Stimulated activated CD8-positive, alpha-beta memory T cell treated with anti-CD3 and anti-CD28 coated beads, Interleukin-12 subunit alpha, Interleukin-12 subunit beta, amount 100 ng/mL, for 1 hour (primary cell): Measurements from ENCODE around the gene BCAM.
"Not testable (repeated sequence)": the region's sequence is repeated elsewhere in the genome, so short reads cannot be mapped to it uniquely, and the experiment has no call there.

Source experiments
- DNase-seq: peaks from one replicate; pipeline ENCODE4 v3.0.0-alpha.2; 2020; ENCODE audit warnings: low read depth

BCAM gene

GRCh38 chr19:44848812-44849447 lies 40.0 kb downstream of the BCAM start:
- no peak for DNase-seq

DNA sequence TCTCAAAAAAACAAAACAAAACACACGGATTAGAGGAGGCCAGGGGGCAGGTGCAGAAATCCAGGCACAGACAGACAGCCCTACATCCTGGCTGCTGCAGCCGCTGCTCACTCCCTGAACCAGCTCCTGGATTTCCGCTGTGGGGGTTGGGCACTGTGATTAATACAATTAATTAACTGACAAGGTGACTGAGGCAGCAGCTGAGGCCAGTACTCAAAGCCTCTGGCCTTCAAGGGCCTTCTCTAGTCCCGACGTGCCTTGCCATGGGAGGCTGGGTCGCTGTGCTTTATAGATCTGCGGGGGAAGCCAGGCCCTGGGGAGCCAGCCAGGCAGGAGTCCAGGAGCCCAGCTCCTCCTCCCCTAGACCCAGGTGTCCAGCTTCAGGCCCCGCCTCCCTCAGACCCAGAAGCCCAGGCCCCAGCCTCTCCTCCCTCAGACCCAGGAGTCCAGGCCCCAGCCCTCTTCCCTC lies 41.8 kb downstream of the BCAM start:
- no peak for DNase-seq

DNA sequence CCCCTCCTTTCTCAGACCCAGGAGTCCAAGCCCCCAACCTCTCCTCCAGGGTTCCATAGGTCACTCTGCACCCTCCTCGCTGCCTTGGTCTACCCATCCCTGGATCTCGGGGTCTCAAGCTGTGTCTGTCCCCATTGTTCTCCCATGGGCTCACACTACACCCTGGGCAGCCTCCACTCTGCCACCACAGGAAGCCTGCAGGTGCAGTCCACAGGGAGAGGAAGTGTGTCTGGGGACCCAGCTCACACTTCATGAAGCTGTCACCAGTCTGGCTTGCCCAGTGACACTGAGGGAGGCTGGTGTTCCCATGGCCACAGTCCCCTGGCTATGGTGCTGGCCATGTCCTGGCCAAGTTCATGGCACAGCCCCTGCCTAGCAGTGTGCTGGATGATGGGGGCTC lies 42.5 kb downstream of the BCAM start:
- DNase-seq: no peak

- DNase-seq: no peak
Measured at GRCh38 chr19:44855606-44856005, 46.7 kb downstream of the BCAM start.

GRCh38 chr19:44856421-44857083 lies 47.6 kb downstream of the BCAM start:
- DNase-seq: no peak

GRCh38 chr19:44857837-44858236 lies 48.9 kb downstream of the BCAM start:
- no peak for DNase-seq

GRCh38 chr19:44861576-44861975 lies 52.7 kb downstream of the BCAM start:
- DNase-seq: not testable (repeated sequence)

DNA sequence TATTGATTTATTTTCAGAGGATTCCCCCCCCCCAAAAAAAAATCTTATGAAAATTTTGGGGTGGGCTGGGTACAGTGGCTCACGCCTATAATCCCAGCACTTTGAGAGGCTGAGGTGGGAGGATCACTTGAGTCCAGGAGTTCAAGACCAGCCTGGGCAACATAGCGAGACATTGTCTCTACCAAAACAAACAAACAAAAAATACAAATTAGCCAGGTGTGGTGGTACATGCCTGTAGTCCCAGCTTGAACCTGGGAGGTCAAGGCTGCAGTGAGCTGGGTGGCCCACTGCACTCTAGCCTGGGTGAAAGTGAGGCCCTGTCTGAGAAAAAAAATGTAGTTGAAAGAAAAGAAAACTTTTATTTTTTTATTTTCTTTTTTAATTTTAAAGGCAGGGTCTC lies 55.1 kb downstream of the BCAM start:
- no peak for DNase-seq

- no peak for DNase-seq
Measured at GRCh38 chr19:44865196-44865767, 56.4 kb downstream of the BCAM start.

DNA sequence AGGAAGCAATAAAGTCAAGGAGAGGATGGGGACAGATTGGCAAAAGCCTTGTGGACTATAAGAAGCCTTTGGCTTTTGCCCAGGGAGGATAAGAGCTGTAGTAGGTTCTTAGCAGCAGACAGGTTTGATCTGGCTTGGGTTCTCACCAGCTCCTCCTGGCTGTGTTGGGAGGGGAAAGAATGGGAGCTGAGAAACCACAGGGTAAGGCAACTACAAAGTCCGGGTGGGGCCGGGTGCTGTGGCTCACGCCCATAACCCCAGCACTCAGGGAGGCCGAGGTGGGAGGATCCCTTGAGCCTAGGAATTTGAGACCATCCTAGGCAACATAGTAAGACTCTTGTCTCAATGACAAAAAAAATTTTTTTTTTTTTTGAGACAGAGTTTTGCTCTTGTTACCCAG lies 57.8 kb downstream of the BCAM start:
- DNase-seq: no peak

DNA sequence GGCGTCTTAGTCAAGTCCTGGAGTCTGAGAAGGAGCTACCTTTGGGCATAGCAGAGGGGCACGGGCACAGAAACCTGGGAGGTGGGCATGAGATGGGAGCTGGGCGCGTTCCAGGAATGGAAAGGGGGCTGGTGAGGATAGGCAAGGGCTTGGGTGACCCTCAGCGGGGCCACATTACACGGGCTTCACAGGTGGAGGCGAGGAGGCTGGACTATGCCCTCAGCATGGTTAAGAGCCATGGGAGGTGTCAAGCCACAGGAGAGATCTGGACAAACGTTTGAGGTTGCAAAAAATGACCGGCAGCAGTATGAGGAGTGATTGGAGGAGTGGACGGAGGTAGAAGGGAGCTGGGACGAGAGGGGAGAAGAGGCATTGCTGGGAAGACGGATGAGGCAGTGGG lies 58.7 kb downstream of the BCAM start:
- DNase-seq: no peak

DNA sequence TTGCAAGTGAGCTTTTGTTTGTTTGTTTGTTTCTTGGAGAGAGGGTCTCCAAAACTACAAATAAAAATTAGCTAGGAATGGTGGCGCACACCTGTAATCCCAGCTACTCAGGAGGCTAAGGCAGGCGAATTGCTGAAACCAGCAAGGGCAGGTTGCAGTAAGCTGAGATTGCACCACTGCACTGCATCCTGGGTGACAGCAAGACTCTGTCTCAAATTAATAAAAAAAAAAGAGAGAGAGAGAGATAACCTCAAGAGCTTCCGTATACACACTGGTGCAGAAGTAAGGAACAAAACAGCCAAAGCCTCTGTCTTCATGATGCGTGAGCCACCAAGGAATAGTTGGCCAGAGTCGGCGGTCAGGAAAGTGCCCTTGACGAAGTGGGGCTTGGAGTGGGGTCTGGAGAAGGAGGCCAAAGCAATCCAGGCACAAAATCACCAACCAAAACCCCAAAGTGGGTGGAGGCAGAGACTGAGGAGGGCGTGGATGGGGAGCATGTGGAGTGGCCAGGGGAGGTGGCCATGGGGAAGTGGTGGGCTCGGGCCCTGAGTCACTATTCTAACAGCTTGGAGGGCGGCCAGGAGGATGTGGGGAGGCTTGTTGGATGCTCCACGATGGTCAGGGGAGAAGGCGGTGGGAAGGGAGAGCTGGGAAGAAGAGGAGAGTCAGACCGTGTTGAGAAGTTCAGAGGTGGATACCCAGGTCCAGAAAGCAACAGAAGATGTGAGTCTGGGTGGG lies 61.0 kb downstream of the BCAM start:
- DNase-seq: no peak
